Measurements from ENCODE around the gene C6orf120. TPM values are rescaled to one million over a fixed set of nuclear protein-coding genes. Genes with fewer than 3 reads are reported as not detected.

C6orf120 gene
- 41.2 and 42.3 TPM in 2 replicates for polyA plus RNA-seq

GRCh38 chr6:169701954-169702839, at the start of gene C6orf120, which contains the start of gene WDR27:
Gene C6orf120, plus strand, starts transcription at chr6:169702126. Its CDS starts 334 bp downstream, at chr6:169702460.
Gene WDR27, minus strand, starts transcription at chr6:169702029. Its CDS starts 13,024 bp downstream, at chr6:169689005.

GRCh38 chr6:169724494-169725124, 22.7 kb downstream of the C6orf120 start, which contains the start of gene PHF10:
Gene PHF10, minus strand, starts transcription at chr6:169724500. Its CDS starts 569 bp downstream, at chr6:169723931.

GRCh38 chr6:169751242-169752073, 49.5 kb downstream of the C6orf120 start, which contains the start of the genes DYNLT2 and ERMARD:
Gene DYNLT2, minus strand, starts transcription at chr6:169751572. Its CDS starts 114 bp downstream, at chr6:169751458.
Gene ERMARD, plus strand, starts transcription at chr6:169751622. Its CDS starts 36 bp downstream, at chr6:169751658.

Other genes starting within 250 kb of the C6orf120 start
- 1.8 and 4.9 TPM in 2 replicates for gene WDR27, start 97 bp upstream of the C6orf120 start, polyA plus RNA-seq
- gene PHF10, start 22.4 kb downstream of the C6orf120 start, polyA plus RNA-seq: 10.3 and 18.0 TPM in 2 replicates
- gene DYNLT2, start 49.4 kb downstream of the C6orf120 start, polyA plus RNA-seq: 2.8 and 4.0 TPM in 2 replicates
- gene ERMARD, start 49.5 kb downstream of the C6orf120 start, polyA plus RNA-seq: 9.7 and 19.5 TPM in 2 replicates